HG03342 (cell line): ENCODE results near the gene ZFAND3.
"Not testable (repeated sequence)": the region's sequence is repeated elsewhere in the genome, so short reads cannot be mapped to it uniquely, and the experiment has no call there.

Source experiments
- ATAC-seq: cut with Tn5 transposase; IDR thresholded peaks from one replicate; pipeline ENCODE4 v1.9.1; 2021; ENCODE audit warnings: mild to moderate bottlenecking, moderate library complexity; ENCODE audit not compliant: unreplicated experiment

Gene ZFAND3

GRCh38 chr6:37891072-37891471, 71.5 kb downstream of the ZFAND3 start:
- no peak for ATAC-seq

- no peak for ATAC-seq
Measured at GRCh38 chr6:37893257-37893656, 73.7 kb downstream of the ZFAND3 start.

- ATAC-seq = not testable (repeated sequence)
Measured at GRCh38 chr6:37893734-37894133, 74.2 kb downstream of the ZFAND3 start.

GRCh38 chr6:37894585-37894984, 75.1 kb downstream of the ZFAND3 start:
- no peak for ATAC-seq

DNA sequence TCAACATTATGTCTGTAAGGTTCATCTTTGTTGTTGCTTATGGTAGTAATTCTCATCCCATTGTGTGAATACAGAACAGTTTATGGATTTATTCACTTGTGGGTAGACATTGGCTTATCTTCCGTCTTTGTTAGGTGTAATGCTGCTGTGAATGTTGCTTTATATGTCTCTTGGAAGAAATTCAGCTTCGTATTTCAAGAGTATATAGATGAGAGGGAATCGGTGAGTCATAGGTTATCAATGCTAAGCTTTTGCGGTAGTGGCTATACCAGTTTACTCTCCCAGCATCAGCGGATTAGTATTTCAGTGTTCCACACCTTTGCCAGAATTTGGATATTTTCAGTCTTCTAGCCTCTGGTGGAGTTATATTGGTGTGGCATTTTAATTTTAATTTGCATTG, 77.8 kb downstream of the ZFAND3 start:
- ATAC-seq = no peak

DNA sequence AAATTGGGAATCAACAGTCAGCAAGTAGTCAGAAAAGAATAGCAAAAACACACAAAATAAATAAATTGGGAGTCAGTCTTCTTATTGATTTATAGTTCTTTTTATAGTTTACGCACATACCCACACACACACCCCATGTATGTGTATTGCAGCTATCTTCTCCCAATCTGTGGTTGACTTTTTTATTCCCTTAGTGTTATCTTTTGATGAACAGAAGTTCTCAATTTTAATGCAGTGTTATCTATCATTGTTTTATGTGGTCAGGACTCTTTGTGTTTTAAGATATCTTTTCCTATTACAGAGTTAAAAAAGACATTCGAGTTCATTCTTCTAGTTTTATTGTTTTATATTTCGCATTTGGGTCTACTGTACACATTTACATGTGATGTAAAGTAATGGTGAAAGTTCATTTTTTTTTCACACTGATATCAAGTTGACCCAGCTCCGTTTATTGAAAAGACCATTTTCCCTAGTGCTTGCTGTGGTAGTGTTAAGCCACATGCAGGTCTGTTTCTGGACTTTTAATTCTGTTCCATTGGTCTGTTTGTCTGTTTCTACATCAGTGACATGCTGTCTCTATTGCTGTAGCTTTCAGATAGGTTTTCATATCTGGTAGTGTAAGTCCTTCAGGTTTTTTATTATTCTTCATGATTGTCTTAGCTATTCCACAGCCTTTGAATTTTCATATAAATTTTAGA, 78.4 kb downstream of the ZFAND3 start:
- no peak for ATAC-seq

DNA sequence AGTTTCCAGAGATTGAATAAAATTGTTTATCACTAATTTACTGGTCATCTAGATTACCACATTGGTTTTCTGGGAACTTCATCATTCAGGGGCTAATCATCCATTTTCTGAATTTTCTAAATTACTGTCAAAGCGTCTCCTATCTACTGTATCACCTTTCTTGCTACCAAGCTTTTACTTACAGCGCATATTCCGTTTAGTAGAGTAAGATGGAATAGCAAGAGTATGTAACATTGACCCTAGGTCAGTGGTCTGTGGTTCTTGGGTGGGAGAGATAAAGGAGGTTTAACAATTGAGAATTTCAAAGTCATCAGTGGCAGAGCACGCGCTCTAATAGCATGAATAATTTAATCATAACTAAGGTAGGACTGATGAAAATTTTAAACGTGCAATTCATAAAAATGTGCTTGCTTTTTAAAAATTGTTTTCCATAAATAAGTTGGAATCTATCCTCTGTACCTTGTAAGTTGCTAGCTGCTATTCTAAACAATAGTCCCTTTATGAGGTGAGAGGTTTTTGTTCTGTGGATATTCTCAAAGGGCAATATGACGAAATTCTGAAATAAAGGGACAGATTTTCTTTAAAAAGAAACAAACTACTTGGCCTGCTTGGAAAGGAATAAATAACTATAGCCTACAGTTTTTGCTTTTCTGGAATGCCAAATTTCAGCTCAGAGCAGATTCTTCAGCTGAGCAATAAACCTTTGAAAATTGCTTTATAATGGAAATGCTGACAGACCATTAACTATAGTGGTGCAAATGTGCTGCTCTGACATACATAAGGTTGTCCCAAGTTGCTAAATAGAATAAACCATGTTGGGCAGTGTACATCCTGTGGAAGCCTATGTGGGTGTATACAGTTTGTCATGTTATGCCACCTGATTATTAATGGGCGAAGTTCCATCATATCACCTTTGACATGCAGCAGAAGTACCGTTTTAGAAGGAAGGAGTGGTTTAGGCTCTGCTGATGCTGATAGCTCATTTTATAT, 84.1 kb downstream of the ZFAND3 start:
- no peak for ATAC-seq

DNA sequence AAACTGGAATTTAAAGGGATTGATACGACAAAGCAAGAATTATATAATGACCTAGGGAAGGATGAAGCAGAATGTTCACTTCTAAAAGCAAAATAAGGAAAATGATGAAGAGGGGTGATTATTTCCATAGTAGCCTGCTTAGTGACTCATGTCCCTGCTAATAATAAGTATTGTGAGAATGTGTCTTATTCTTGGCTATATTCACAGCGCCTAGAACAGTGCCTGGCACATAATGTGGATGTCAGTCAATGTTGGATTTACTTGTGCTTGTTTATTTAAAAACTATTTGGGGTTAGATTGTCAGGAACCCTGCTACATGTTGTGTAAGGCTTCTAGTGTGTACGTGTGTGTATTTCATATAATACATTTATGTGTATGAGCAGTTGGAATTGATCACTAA, 85.1 kb downstream of the ZFAND3 start:
- no peak for ATAC-seq

GRCh38 chr6:37906121-37906520, 86.6 kb downstream of the ZFAND3 start:
- ATAC-seq = no peak

DNA sequence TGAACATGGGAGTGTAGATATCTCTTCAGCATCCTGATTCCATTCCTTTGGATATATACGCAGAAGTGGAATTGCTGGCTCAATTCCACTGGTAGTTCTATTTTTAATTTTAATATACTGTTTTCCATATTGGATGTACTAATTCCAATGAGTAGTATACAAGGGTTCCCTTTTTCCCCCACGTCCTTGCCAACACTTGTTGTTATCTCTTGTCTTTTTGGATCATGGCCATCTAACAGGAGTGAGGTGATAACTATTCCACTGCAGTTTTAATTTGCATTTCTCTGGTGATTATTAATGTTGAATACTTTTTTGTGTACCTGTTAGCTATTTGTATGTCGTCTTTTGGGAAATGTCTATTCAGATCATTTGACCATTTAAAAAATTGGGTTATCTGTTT, 91.5 kb downstream of the ZFAND3 start:
- no peak for ATAC-seq

DNA sequence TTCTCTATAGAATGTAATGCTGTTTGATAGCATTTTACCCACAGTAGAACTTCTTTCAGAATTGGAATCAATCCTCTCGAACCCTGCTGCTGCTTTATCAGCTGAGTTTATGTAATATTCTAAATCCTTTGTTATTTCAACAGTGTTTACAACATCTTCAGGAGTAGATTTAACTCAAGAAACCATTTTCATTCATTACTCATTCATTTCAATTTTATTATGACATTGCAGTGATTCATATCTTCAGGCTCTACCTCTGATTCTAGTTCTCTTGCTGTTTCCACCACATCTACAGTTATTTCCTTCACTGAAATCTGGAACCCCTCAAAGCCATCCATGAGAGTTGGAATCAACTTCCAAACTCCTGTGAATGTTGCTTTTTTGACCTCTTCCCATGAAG, 93.7 kb downstream of the ZFAND3 start:
- ATAC-seq = no peak

GRCh38 chr6:37915463-37915862, 95.9 kb downstream of the ZFAND3 start:
- ATAC-seq = no peak

DNA sequence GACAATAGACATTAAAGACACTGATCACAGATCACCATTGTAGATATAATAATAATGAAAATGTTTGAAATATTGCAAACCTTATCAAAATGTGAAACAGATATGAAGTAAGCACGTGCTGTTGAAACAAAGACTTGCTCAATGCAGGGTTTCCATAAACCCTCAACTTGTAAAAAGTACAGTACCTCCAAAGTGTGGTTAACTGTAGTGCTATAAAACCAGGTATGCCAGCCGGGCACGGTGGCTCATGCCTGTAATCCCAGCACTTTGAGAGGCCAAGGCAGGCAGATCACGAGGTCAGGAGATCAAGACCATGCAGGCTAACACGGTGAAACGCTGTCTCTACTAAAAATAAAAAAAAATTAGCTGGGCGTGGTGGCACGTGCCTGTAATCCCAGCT, 96.6 kb downstream of the ZFAND3 start:
- ATAC-seq = no peak

- ATAC-seq = no peak
Measured at GRCh38 chr6:37916675-37917074, 97.1 kb downstream of the ZFAND3 start.

DNA sequence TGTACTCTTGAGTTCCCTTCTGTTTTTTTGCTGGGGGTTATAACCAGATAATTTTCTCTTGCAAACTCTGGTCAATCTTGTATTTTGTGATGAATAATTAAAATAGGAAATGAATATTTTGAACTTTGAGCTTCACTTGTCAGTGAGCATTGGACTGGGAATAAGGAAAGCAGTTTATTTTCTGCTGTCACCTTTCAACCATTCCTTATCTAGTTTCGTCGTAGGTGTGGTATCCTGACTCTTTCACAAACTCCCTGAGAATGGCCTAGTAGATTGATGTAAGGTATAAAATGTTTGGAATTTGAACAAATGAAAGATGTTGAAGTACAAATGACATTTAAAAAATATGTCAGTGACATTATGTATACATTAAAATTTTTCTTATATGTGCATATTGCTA, 98.0 kb downstream of the ZFAND3 start:
- no peak for ATAC-seq

GRCh38 chr6:37919417-37920157, 100.1 kb downstream of the ZFAND3 start:
- no peak for ATAC-seq

GRCh38 chr6:37920667-37921066, 101.1 kb downstream of the ZFAND3 start:
- no peak for ATAC-seq

DNA sequence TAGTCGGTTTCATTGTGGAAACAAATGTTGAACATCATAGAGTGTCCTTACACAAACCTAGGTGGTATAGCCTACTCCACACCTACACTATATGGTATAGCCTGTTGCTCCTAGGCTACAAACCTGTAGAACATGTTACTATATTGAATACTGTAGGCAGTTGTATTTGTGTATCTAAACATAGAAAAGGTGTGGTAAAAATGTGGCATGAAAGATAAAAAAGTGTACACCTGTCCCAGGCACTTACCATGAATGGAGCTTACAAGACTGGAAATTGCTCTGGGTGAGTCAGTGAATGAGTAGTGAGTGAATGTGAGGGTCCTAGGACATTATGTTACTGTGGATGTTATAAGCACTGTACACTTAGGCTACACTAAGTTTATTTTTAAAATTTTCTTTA, 103.0 kb downstream of the ZFAND3 start:
- no peak for ATAC-seq

DNA sequence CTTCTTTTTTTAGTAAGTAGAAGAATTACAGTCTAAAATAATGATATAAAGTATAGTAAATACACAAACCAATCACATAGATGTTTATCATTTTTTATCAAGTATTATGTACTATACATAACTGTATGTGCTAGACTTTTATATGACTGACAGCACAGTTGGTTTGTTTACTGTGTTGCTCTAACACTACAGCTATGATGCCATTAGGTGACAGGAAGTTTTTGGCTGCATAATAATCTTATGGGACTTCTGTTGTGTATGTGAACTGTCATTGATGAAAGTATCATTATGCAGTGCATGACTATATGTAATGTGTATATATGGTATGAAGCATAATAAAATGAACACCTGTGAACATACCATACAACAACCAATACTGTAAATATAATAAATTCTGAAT, 104.0 kb downstream of the ZFAND3 start:
- no peak for ATAC-seq

DNA sequence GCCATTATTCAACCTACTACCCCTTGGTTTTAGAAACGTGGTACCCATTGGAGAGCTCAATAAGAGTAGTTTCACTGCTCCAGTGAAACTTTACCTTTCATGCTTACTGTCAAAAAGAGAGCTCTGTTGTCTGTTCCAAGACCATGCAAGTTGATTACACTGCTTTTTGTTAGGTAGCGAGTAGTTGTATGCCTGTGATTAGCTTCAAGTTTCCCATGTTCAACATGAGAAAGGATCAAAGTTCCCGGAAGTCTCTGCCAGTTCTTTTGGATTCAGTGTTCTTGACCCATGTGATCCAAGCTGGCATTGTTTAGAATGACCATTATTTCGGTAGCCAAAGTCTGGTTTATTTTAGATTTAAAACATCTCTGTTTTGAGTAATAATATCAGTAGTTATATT, 107.1 kb downstream of the ZFAND3 start:
- ATAC-seq = no peak

DNA sequence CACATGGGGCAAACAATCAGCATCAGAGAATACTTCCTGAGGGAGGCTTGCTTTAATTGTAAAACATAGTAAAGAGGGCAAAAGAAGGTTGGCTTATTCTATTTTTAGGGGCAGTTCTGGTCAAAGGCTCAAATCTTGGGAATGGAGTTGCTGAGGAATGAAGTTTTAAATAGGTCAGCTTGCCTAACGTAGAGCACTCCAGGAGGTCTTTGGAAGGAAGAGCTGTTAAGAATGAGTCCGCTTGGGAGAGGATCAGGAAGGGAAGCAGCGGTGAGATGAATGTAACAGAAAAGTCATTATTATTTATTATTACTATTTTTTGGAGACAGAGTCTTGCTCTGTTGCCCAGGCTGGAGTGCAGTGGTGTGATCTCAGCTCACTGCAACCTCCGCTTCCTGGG, 108.7 kb downstream of the ZFAND3 start:
- no peak for ATAC-seq
